Activated CD8-positive, alpha-beta memory T cell treated with anti-CD3 and anti-CD28 coated beads for 24 hours (primary cell): ENCODE data around the gene REEP6.
"Not testable (repeated sequence)": the region's sequence is repeated elsewhere in the genome, so short reads cannot be mapped to it uniquely, and the experiment has no call there.

Experiments
- DNase-seq: peaks from one replicate; pipeline ENCODE4 v3.0.0-alpha.2; 2020

REEP6 gene

GRCh38 chr19:1526066-1526778 lies 35.2 kb downstream of the REEP6 start:
- DNase-seq: no peak

GRCh38 chr19:1526979-1527649 lies 36.1 kb downstream of the REEP6 start:
- DNase-seq: no peak

GRCh38 chr19:1527650-1528309 lies 36.8 kb downstream of the REEP6 start:
- no peak for DNase-seq

- DNase-seq: no peak
Measured at GRCh38 chr19:1528596-1529429, 37.8 kb downstream of the REEP6 start.

- DNase-seq: no peak
Measured at GRCh38 chr19:1529430-1529816, 38.4 kb downstream of the REEP6 start.

- DNase-seq: not testable (repeated sequence)
Measured at GRCh38 chr19:1530856-1531255, 39.9 kb downstream of the REEP6 start.

GRCh38 chr19:1531587-1531986 lies 40.6 kb downstream of the REEP6 start:
- DNase-seq: no peak

- no peak for DNase-seq
Measured at GRCh38 chr19:1532003-1532402, 41.0 kb downstream of the REEP6 start.

- DNase-seq: no peak
Measured at GRCh38 chr19:1533510-1534150, 42.6 kb downstream of the REEP6 start.

- DNase-seq: no peak
Measured at GRCh38 chr19:1534972-1535371, 44.0 kb downstream of the REEP6 start.

- not testable (repeated sequence) for DNase-seq
Measured at GRCh38 chr19:1535699-1536098, 44.7 kb downstream of the REEP6 start.

GRCh38 chr19:1538978-1539377 lies 48.0 kb downstream of the REEP6 start:
- no peak for DNase-seq

GRCh38 chr19:1539749-1540148 lies 48.8 kb downstream of the REEP6 start:
- DNase-seq: not testable (repeated sequence)

- DNase-seq: no peak
Measured at GRCh38 chr19:1540365-1540925, 49.5 kb downstream of the REEP6 start.
